HTR-8/SVneo (cell line): ENCODE measurements around the gene DKKL1.
"Not testable (repeated sequence)": the region's sequence is repeated elsewhere in the genome, so short reads cannot be mapped to it uniquely, and the experiment has no call there.

ENCODE experiments used
- DNase-seq: peaks from one replicate; pipeline ENCODE4 v3.0.0; 2011; ENCODE audit warnings: low spot score, mixed read lengths; ENCODE audit not compliant: insufficient read length
- FAIRE-seq: peaks from 2 replicates; lab custom pipeline; 2011; peaks lifted over from hg19 to GRCh38; lab: Jason Lieb, UNC

Gene DKKL1

GRCh38 chr19:49363268-49364082 is at the start of gene DKKL1:
DKKL1 (plus strand) TSS chr19:49363877; CDS start chr19:49363999, 122 bp downstream.
- FAIRE-seq, result peak; percentile 99

GRCh38 chr19:49315111-49315510 is 48.6 kb upstream of the DKKL1 start:
- no peak for DNase-seq
- no peak for FAIRE-seq

More at GRCh38 chr19:49363268-49364082, at the start of gene DKKL1:
- DNase-seq, result peak; percentile 96

GRCh38 chr19:49316284-49316683 is 47.4 kb upstream of the DKKL1 start:
- FAIRE-seq (no peak), DNase-seq (no peak)

GRCh38 chr19:49318296-49318695 is 45.4 kb upstream of the DKKL1 start:
- FAIRE-seq, result no peak
- DNase-seq, result no peak

GRCh38 chr19:49324801-49325576 is 38.7 kb upstream of the DKKL1 start, which contains the start of gene SLC6A16:
SLC6A16 (minus strand) TSS chr19:49325191; CDS start chr19:49311347, 13,844 bp downstream.
- no peak for DNase-seq
- no peak for FAIRE-seq

- not testable (repeated sequence) for FAIRE-seq, DNase-seq
These were observed 37.9 kb upstream of the DKKL1 start for GRCh38 chr19:49325756-49326155.

- FAIRE-seq, result no peak
- no peak for DNase-seq
These were observed 37.4 kb upstream of the DKKL1 start for GRCh38 chr19:49326165-49326704.

- FAIRE-seq, result no peak
- peak; percentile 35 for DNase-seq
These were observed 35.7 kb upstream of the DKKL1 start for GRCh38 chr19:49327878-49328544.

GRCh38 chr19:49328741-49329140 is 34.9 kb upstream of the DKKL1 start:
- DNase-seq, result no peak
- FAIRE-seq, result no peak

- not testable (repeated sequence) for FAIRE-seq, DNase-seq
These were observed 32.5 kb upstream of the DKKL1 start for GRCh38 chr19:49331187-49331586.

GRCh38 chr19:49331616-49332055 is 32.0 kb upstream of the DKKL1 start:
- FAIRE-seq, result no peak
- peak; percentile 38 for DNase-seq

- FAIRE-seq, DNase-seq: not testable (repeated sequence)
These were observed 30.8 kb upstream of the DKKL1 start for GRCh38 chr19:49332691-49333417.

- no peak for DNase-seq
- no peak for FAIRE-seq
These were observed 30.3 kb upstream of the DKKL1 start for GRCh38 chr19:49333418-49333805.

- no peak for DNase-seq
- no peak for FAIRE-seq
These were observed 29.8 kb upstream of the DKKL1 start for GRCh38 chr19:49333811-49334288.

- FAIRE-seq, result no peak
- no peak for DNase-seq
These were observed 28.4 kb upstream of the DKKL1 start, which contains the start of gene CD37 for GRCh38 chr19:49335071-49335783. CD37 (plus strand) TSS chr19:49335406; CDS start chr19:49335541, 135 bp downstream.

- FAIRE-seq (no peak), DNase-seq (no peak)
These were observed 27.7 kb upstream of the DKKL1 start for GRCh38 chr19:49335784-49336481.

GRCh38 chr19:49336482-49337266 is 27.0 kb upstream of the DKKL1 start:
- DNase-seq, result no peak
- FAIRE-seq, result no peak
